ENCODE results near the gene RNLS. TPM values are rescaled to one million over a fixed set of nuclear protein-coding genes. Genes with fewer than 3 reads are reported as not detected.

RNLS gene
- total RNA-seq, 1 donor from 2014 or later: 10.2 TPM

GRCh38 chr10:88482220-88482619 is 100.9 kb downstream of the RNLS start:
- DNase-seq (ENCODE audit: low spot score): no peak

- no peak for DNase-seq (ENCODE audit: low spot score)
Measured at GRCh38 chr10:88478256-88478655, 104.9 kb downstream of the RNLS start.

- no peak for DNase-seq (ENCODE audit: low spot score)
Measured at GRCh38 chr10:88477343-88478085, 105.6 kb downstream of the RNLS start.

- no peak for DNase-seq (ENCODE audit: low spot score)
Measured at GRCh38 chr10:88474884-88475844, 108.0 kb downstream of the RNLS start.

GRCh38 chr10:88473989-88474883 is 108.9 kb downstream of the RNLS start:
- no peak for DNase-seq (ENCODE audit: low spot score)

GRCh38 chr10:88472540-88472939 is 110.6 kb downstream of the RNLS start:
- no peak for DNase-seq (ENCODE audit: low spot score)

- DNase-seq (ENCODE audit: low spot score): no peak
Measured at GRCh38 chr10:88471899-88472298, 111.2 kb downstream of the RNLS start.

GRCh38 chr10:88467835-88468485 is 115.2 kb downstream of the RNLS start:
- DNase-seq (ENCODE audit: low spot score): no peak

- DNase-seq (ENCODE audit: low spot score): no peak
Measured at GRCh38 chr10:88466786-88467185, 116.3 kb downstream of the RNLS start.

GRCh38 chr10:88465765-88466164 is 117.4 kb downstream of the RNLS start:
- no peak for DNase-seq (ENCODE audit: low spot score)

GRCh38 chr10:88463811-88464210 is 119.3 kb downstream of the RNLS start:
- DNase-seq (ENCODE audit: low spot score): no peak

- no peak for DNase-seq (ENCODE audit: low spot score)
Measured at GRCh38 chr10:88461426-88461825, 121.7 kb downstream of the RNLS start.

GRCh38 chr10:88459530-88459929 is 123.6 kb downstream of the RNLS start:
- DNase-seq (ENCODE audit: low spot score): no peak

GRCh38 chr10:88458209-88458608 is 124.9 kb downstream of the RNLS start:
- DNase-seq (ENCODE audit: low spot score): no peak

GRCh38 chr10:88457660-88458059 is 125.5 kb downstream of the RNLS start:
- DNase-seq (ENCODE audit: low spot score): no peak

- no peak for DNase-seq (ENCODE audit: low spot score)
Measured at GRCh38 chr10:88456730-88457129, 126.4 kb downstream of the RNLS start.

GRCh38 chr10:88455831-88456230 is 127.3 kb downstream of the RNLS start:
- DNase-seq (ENCODE audit: low spot score): no peak

GRCh38 chr10:88450201-88450600 is 132.9 kb downstream of the RNLS start:
- DNase-seq (ENCODE audit: low spot score): no peak

- DNase-seq (ENCODE audit: low spot score): no peak
Measured at GRCh38 chr10:88442716-88443115, 140.4 kb downstream of the RNLS start.

- no peak for DNase-seq (ENCODE audit: low spot score)
Measured at GRCh38 chr10:88440541-88440940, 142.6 kb downstream of the RNLS start.

GRCh38 chr10:88439932-88440331 is 143.2 kb downstream of the RNLS start:
- DNase-seq (ENCODE audit: low spot score): no peak

Data from mesenteric fat pad (tissue), 1 donor.